GM21786 (cell line): ENCODE results near the gene TSPEAR.
"Not testable (repeated sequence)": the region's sequence is repeated elsewhere in the genome, so short reads cannot be mapped to it uniquely, and the experiment has no call there.

Experiments used
- ATAC-seq: cut with Tn5 transposase; IDR thresholded peaks from one replicate; pipeline ENCODE4 v1.9.1; 2021; ENCODE audit not compliant: unreplicated experiment

The TSPEAR gene

GRCh38 chr21:44575307-44576024 lies 135.9 kb downstream of the TSPEAR start:
- no peak for ATAC-seq

GRCh38 chr21:44574457-44575306 lies 136.7 kb downstream of the TSPEAR start:
- ATAC-seq: no peak

- not testable (repeated sequence) for ATAC-seq
Measured at GRCh38 chr21:44573630-44574456, 137.5 kb downstream of the TSPEAR start, which contains the start of gene KRTAP10-4. TSS of gene KRTAP10-4 (plus strand) at chr21:44573729. CDS start at chr21:44573759, 30 bp downstream.

GRCh38 chr21:44572959-44573583 lies 138.3 kb downstream of the TSPEAR start:
- no peak for ATAC-seq

GRCh38 chr21:44571844-44572782 lies 139.3 kb downstream of the TSPEAR start:
- ATAC-seq: no peak

- ATAC-seq: no peak
Measured at GRCh38 chr21:44571296-44571695, 140.1 kb downstream of the TSPEAR start.

GRCh38 chr21:44569861-44570517 lies 141.4 kb downstream of the TSPEAR start:
- no peak for ATAC-seq

- ATAC-seq: no peak
Measured at GRCh38 chr21:44568667-44569556, 142.5 kb downstream of the TSPEAR start.

- no peak for ATAC-seq
Measured at GRCh38 chr21:44568261-44568660, 143.1 kb downstream of the TSPEAR start.

GRCh38 chr21:44567481-44568171 lies 143.7 kb downstream of the TSPEAR start:
- ATAC-seq: no peak

- no peak for ATAC-seq
Measured at GRCh38 chr21:44566403-44566802, 145.0 kb downstream of the TSPEAR start.

- no peak for ATAC-seq
Measured at GRCh38 chr21:44564886-44565598, 146.3 kb downstream of the TSPEAR start.

GRCh38 chr21:44564099-44564498 lies 147.3 kb downstream of the TSPEAR start:
- ATAC-seq: no peak

GRCh38 chr21:44558695-44559094 lies 152.7 kb downstream of the TSPEAR start, which contains the start of gene KRTAP10-3:
TSS of gene KRTAP10-3 (minus strand) at chr21:44558795. CDS start at chr21:44558715, 80 bp downstream.
- no peak for ATAC-seq

GRCh38 chr21:44558329-44558675 lies 153.1 kb downstream of the TSPEAR start:
- not testable (repeated sequence) for ATAC-seq

- ATAC-seq: no peak
Measured at GRCh38 chr21:44557491-44558328, 153.7 kb downstream of the TSPEAR start.
